Small intestine (tissue), 7 donors: ENCODE results near the gene CHD6. TPM values are rescaled to one million over a fixed set of nuclear protein-coding genes. Genes with fewer than 3 reads are reported as not detected.
A peak's percentile ranks its signal among the peaks of the same experiment; 100 is the strongest.

Experiments used
- DNase-seq, 2 donors: peaks; one replicate each; pipeline versions ENCODE4 v3.0.0 to v3.0.0-alpha.2; 2013
- FAIRE-seq: peaks from 2 replicates; lab custom pipeline; 2012; peaks lifted over from hg19 to GRCh38; lab: Jason Lieb, UNC
- H3K27ac ChIP-seq, 3 donors: one replicate each; pipeline ENCODE4 v1.5.1; 2013; ENCODE audit warnings: low read length in 2 of 3, mild to moderate bottlenecking in 2 of 3, control low read depth in 1 of 3, inconsistent platforms in 1 of 3, low read depth in 1 of 3, moderate library complexity in 1 of 3
- H3K27me3 ChIP-seq, 3 donors: one replicate each; pipeline ENCODE4 v1.6.1; 2013; ENCODE audit warnings: low read length in 3 of 3, inconsistent platforms in 1 of 3; ENCODE audit not compliant: control insufficient read depth in 3 of 3, insufficient read depth in 3 of 3
- H3K36me3 ChIP-seq, 3 donors: one replicate each; pipeline ENCODE4 v1.6.1; 2013; ENCODE audit warnings: low read length in 3 of 3, inconsistent platforms in 1 of 3, low read depth in 1 of 3, mild to moderate bottlenecking in 1 of 3, moderate library complexity in 1 of 3; ENCODE audit not compliant: control insufficient read depth in 3 of 3, insufficient read depth in 2 of 3
- H3K4me1 ChIP-seq, 3 donors: one replicate each; pipeline ENCODE4 v1.6.1; 2013; ENCODE audit warnings: low read length in 2 of 3, inconsistent platforms in 1 of 3, low read depth in 1 of 3, mild to moderate bottlenecking in 1 of 3, moderate library complexity in 1 of 3; ENCODE audit not compliant: control insufficient read depth in 3 of 3, insufficient read depth in 2 of 3
- H3K4me3 ChIP-seq, 3 donors: one replicate each; pipeline ENCODE4 v1.5.1; 2013; ENCODE audit warnings: low read length in 3 of 3, control low read depth in 1 of 3, inconsistent platforms in 1 of 3, low read depth in 1 of 3, mild to moderate bottlenecking in 1 of 3, moderate library complexity in 1 of 3
- H3K9me3 ChIP-seq, 2 donors: one replicate each; pipeline ENCODE4 v1.6.1; 2013; ENCODE audit warnings: low read depth in 1 of 2, low read length in 1 of 2; ENCODE audit not compliant: control insufficient read depth in 2 of 2, insufficient read depth in 1 of 2
- whole genome bisulfite sequencing, 3 donors: extraction: QIAGEN DNeasy Blood & Tissue Kit; methylation state at CpG; one replicate each; pipeline ENCODE4 v1.1.7; 2013; 5-methylcytosine and 5-hydroxymethylcytosine counted together
- polyA plus RNA-seq, 4 donors: library from polyadenylated mRNA; stranded (reverse) in 3 of 4; unstranded in 1 of 4; fragments of 200-250 nt in 3 of 4; fragments of 120-200 nt in 1 of 4; gene quantifications; one replicate each; pipeline versions ENCODE4 v1.2.1 to v1.2.3, GENCODE V29; 2013
- donor health status: healthy with polysubstance abuse.
- donor health status: control.
- donor health status: control.
- donor health status: Bipolar disorder and iron deficiency.
- donor health status: healthy.

CHD6 gene
- polyA plus RNA-seq, 4 donors = 5.3 to 46.7 (median 16.1) TPM

DNA sequence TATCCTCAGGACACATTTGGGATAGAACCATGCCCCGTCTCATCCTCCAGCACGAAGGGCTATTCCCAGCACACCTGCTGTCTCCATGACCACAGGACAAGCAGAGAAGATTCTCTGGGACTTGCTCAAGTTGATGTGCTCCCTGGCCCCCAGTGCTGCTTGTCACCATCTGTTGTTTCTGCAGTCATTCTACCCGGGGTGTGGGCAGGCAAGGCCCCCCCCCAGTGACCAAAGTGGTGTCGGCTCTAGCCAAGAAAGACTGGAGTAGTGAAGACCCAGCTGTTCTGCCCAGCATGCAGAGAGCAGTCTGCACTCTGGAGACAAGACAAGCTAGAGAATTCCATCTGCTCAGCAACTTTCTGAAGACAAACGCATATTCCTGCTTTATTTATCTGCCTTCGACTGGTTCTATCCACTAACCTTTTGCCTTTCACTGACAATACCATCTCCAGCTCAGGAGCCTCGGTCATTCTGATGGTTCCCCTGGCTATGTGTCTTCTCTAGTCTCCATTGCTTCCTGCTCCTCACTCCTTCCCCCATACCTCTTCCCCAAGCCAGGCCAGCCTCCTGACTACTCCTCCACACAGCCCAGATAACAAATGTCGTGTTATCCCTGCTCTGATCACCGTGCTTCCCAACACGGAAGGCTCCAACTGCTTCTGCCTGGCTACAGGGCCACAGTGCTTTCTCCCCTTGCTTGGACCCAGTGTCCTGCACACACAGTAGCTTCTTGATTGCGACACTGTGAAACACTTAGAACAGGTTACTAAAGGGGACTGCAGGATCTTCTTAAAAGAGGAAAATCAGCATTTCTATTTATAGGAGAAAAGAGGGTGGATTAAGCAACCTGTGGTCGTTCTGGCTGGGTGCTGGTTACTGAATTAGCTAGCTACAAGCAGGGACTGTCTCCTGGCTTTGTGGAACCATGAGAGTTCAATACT lies 164.9 kb downstream of the CHD6 start:
- DNase-seq = peak in 1 of 2 donors; percentile 45
- WGBS, 3 donors = 78 to 85% (median 84%) methylated on average over 12 of the region's 12 CpGs
- H3K27me3 ChIP-seq = no peaks in the 10 kb centered on the region
- H3K4me3 ChIP-seq = no peak overlapping the region
- H3K4me1 ChIP-seq = peaks cover 0 to 23% (median 0%) of the 10 kb centered on the region in 3 donors
- H3K27ac ChIP-seq = peak overlapping the region in 1 of 3 donors; percentile 31
- H3K9me3 ChIP-seq = no peaks in the 10 kb centered on the region
- H3K36me3 ChIP-seq = peaks cover 8 to 49% (median 13%) of the 10 kb centered on the region in 3 donors
- no peak for FAIRE-seq

DNA sequence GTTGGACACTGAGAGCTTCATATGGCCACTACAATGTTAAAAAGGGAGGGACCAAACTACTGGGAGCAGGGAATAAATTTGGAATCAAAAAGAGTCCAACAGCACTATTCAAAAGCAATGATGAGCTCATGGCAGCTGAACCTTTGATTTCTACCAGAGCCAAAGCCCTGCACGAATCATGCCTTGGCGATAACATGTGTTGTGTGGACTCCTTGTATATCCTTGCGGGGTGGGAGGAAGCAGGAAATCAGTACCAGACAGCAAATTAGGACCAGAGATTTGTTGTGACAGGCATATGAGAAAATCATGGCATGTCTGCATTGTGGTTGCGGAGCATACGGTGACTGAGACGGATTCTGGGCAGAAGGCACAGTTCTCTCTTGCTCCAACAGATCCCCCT lies 166.0 kb downstream of the CHD6 start:
- WGBS, 3 donors = 94 to 98% (median 96%) methylated on average over 6 of the region's 6 CpGs
- no peak for FAIRE-seq
- H3K9me3 ChIP-seq = no peaks in the 10 kb centered on the region
- H3K36me3 ChIP-seq = peaks cover 8 to 51% (median 13%) of the 10 kb centered on the region in 3 donors
- H3K27ac ChIP-seq = no peak overlapping the region
- H3K4me3 ChIP-seq = no peak overlapping the region
- H3K4me1 ChIP-seq = peaks cover 0 to 24% (median 0%) of the 10 kb centered on the region in 3 donors
- H3K27me3 ChIP-seq = no peaks in the 10 kb centered on the region
- no peak for DNase-seq

DNA sequence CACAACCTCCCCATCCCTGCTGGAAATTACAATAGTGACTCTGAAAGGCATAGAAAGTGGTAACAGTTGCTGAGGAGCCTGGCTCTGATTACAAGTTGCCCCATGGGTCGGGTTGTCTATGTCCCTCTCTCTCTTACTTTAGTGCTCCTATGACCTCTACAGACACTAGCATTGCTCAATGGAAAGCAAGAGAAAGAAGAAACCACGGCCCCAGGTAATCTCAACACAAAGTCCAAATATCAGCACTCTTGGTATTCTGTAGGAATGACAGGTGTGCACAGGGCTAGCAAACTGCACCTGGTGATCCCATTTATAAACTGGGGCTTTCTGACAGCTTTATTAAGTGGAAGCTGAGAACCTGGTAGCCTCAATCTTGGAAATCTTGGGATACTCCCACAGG lies 171.2 kb downstream of the CHD6 start:
- FAIRE-seq = no peak
- 24 to 64% (median 28%) methylated on average over 2 of the region's 2 CpGs for WGBS, 3 donors
- H3K36me3 ChIP-seq = peaks cover 7 to 41% (median 10%) of the 10 kb centered on the region in 3 donors

DNA sequence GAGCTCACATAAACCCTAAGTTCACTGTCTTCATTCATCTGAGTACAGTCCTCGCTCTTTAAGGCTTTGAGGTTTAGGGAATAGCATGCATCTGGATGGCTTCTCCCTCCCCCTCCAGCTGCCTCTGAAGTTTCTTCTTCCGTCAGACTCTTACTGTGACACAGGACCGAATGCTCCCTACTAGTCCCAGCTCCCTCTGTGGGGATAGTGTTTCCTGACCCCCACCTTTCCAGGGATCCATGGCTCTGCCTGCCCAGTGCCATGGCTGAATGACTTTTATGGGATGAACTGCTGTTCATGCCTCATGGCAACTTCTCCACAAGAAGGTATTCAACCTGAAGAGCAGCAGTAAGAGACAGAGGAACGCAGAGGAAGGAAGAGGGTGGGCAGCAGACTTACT lies 171.7 kb downstream of the CHD6 start:
- WGBS, 3 donors = 96 to 100% (median 98%) methylated on average over 4 of the region's 4 CpGs
- Histone ChIP-seq H3K4me1 (peaks cover 0 to 25% (median 0%) of the 10 kb centered on the region in 3 donors), H3K27me3 (no peaks in the 10 kb centered on the region), H3K4me3 (no peak overlapping the region), H3K36me3 (peaks cover 5 to 39% (median 10%) of the 10 kb centered on the region in 3 donors), H3K9me3 (no peaks in the 10 kb centered on the region), H3K27ac (peak overlapping the region in 1 of 3 donors; percentile 69)
- DNase-seq (no peak), FAIRE-seq (no peak)

More for the DNA sequence above, 171.2 kb downstream of the CHD6 start:
- Histone ChIP-seq H3K4me1 (peaks cover 0 to 25% (median 0%) of the 10 kb centered on the region in 3 donors), H3K27me3 (no peaks in the 10 kb centered on the region), H3K9me3 (no peaks in the 10 kb centered on the region), H3K4me3 (no peak overlapping the region), H3K27ac (peak overlapping the region in 1 of 3 donors; percentile 69)
- DNase-seq = peak; percentile 41 to 77

DNA sequence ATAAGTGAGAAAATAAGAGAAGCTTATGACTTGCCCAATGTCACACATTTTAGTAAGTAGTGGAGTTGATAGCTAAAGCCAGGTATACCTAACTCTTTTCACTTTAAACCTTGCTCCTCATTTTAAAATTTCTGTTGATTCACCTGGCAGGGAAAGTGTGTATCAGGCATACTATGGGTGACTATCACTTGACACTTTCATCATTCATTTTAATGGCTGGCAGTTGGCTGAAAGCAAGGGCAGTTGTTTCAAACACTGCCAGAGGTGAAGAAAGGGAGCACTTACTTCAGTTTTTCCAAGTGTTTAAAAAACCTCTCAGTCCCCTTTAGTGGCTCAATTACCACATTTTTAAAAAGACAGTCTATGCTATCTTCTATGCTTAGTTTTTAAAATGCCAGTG lies 173.4 kb downstream of the CHD6 start:
- peaks cover 0 to 18% (median 0%) of the 10 kb centered on the region in 3 donors for H3K4me1 ChIP-seq
- FAIRE-seq (no peak), DNase-seq (no peak)
- no peak overlapping the region for H3K27ac ChIP-seq
- H3K4me3 ChIP-seq = no peak overlapping the region
- no peaks in the 10 kb centered on the region for H3K27me3 ChIP-seq
- no peaks in the 10 kb centered on the region for H3K9me3 ChIP-seq
- peaks cover 5 to 35% (median 6%) of the 10 kb centered on the region in 3 donors for H3K36me3 ChIP-seq

DNA sequence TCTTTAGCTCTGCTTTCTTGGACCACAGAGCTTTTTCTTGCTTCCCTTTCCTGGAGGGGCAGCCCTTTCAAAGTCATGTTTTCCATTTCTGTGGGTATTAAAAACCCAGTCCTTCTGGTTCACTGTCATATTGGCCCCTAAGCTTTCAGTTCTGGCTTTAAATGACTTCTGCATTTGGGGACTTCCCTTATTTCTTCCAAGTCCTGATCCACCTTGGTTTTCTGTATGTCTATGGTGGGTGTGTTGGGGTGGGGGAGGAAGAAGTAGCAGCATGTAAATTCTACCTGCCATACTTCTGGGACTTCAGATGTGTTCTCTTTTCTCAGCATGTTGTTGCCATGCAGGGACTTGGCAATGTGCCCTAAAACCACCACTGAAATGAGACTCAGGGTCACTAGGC lies 174.5 kb downstream of the CHD6 start:
- H3K36me3 ChIP-seq = peaks cover 6 to 44% (median 11%) of the 10 kb centered on the region in 3 donors
- no peak for FAIRE-seq

DNA sequence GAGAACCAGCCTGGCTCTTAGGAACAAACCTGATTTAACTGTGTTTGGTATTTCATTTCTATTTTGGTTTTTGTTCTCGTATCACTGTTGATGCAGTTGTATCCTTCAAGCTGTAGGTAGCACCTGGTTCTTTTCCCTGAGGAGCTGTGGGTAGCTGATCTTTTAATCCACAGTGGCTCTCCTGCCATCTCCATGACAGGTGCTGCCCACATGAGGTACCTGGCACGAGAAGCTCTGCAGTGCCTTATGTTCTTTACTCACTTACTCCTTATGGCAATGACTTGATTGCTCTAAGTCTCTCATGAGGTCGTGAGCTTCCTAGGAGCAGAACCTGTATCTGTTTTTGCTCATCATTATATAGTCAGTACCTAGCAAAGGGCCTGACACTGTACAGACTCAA lies 177.3 kb downstream of the CHD6 start:
- DNase-seq (no peak), FAIRE-seq (no peak)
- peaks cover 10 to 36% (median 13%) of the 10 kb centered on the region in 3 donors for H3K36me3 ChIP-seq
- WGBS, 3 donors = 77 to 85% (median 81%) methylated on average over 3 of the region's 3 CpGs
- no peaks in the 10 kb centered on the region for H3K27me3 ChIP-seq
- no peaks in the 10 kb centered on the region for H3K9me3 ChIP-seq
- no peaks in the 10 kb centered on the region for H3K4me1 ChIP-seq
- no peak overlapping the region for H3K27ac ChIP-seq
- H3K4me3 ChIP-seq = no peak overlapping the region

More for the DNA sequence above, 174.5 kb downstream of the CHD6 start:
- DNase-seq = no peak
- H3K4me1 ChIP-seq = peaks cover 0 to 16% (median 0%) of the 10 kb centered on the region in 3 donors
- H3K4me3 ChIP-seq = no peak overlapping the region
- H3K27me3 ChIP-seq = no peaks in the 10 kb centered on the region
- no peaks in the 10 kb centered on the region for H3K9me3 ChIP-seq
- no peak overlapping the region for H3K27ac ChIP-seq

DNA sequence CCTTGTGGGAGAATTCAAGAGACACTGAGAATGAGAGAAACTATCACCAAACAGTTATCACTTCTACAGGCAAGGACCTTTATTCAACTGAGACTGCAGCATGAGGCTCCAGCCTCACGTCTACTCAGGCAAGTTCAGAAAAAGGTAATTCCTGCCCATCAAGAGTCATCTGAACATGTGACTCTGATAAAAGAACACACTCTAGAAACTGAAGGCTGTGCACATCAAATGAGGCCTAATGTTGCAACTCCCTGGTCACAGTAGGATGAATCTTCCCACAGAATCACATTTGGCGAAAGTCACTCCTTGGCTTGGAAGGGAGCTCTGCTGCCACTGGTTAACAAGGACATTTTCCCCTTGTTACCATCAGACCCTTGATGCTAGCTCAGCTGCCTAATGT lies 180.3 kb downstream of the CHD6 start:
- Histone ChIP-seq H3K27ac (no peak overlapping the region), H3K27me3 (no peaks in the 10 kb centered on the region), H3K4me3 (no peak overlapping the region), H3K4me1 (no peaks in the 10 kb centered on the region), H3K36me3 (peaks cover 8 to 38% (median 8%) of the 10 kb centered on the region in 3 donors), H3K9me3 (no peaks in the 10 kb centered on the region)
- WGBS, 3 donors = 57 to 74% (median 68%) methylated on average over 2 of the region's 2 CpGs
- DNase-seq (no peak), FAIRE-seq (no peak)
